HuH-7.5 (cell line): ENCODE results near the gene EVA1B.

ENCODE experiments used
- DNase-seq: peaks from one replicate; pipeline ENCODE4 v3.0.0; 2011; ENCODE audit warnings: low spot score

Gene EVA1B

DNA sequence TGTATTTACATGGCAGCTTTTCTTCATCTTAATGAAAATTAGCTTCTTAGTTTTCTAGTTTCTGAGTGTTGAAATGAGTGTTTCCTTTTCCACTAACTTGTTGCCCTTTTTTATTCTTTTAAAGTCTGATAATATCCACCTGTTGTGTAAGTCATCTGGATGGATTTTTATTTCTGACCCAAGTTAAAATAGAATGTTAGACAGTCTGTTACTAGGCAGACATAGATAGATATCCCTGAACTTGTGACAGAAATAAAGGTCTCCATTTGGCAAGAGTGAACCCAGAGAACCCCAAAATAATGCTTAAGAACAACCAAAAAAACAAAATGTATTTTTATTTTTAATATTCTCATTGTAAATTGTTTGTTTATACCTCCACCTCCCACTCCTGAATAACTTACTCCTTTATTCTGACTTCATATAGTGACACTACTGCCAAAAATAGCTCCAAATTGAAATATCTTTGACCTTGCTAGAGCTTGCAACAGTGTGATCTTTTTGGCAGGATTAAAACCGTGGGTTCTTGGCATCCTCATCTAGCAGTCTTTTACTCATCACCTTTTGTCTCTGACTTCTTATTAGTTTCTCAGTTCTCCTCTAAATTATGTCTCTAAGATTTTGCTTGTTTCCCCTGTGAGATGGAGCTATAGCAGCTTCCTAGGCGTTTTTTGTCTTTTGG, 44.2 kb downstream of the EVA1B start:
- DNase-seq, result no peak

DNA sequence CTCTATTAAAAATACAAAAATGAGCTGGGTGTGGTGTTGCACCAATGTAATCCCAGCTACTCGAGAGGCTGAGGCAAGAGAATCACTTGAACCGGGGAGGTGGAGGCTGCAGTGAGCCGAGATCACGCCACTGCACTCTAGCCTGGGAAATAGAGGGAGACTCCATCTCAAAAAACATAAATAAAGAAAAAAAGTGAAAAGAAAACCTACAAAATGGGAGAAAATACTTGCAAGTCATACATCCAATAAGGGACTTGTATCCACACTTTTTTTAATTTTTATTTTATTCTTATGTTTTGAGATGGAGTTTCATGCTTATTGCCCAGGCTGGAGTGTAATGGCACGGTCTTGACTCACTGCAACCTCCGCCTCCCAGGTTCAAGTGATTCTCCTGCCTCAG, 46.8 kb downstream of the EVA1B start:
- no peak for DNase-seq

DNA sequence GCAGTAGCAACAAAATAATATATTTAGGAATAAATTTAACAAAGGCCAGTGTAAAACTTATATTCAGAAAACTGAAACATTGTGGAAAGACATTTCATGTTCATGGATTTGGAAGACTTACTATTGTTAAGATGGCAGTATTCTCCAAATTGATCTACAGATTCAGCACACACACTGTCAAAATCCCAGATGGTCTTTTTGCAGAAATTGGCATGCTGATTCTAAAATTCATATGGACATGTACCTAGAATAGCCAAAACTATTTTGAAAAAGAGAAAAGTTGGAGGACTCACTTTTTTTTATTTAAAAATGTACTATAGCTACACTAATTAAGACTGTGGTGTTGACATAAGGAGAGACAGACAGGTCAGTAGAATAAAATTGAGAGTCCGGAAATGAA, 49.2 kb downstream of the EVA1B start:
- no peak for DNase-seq

DNA sequence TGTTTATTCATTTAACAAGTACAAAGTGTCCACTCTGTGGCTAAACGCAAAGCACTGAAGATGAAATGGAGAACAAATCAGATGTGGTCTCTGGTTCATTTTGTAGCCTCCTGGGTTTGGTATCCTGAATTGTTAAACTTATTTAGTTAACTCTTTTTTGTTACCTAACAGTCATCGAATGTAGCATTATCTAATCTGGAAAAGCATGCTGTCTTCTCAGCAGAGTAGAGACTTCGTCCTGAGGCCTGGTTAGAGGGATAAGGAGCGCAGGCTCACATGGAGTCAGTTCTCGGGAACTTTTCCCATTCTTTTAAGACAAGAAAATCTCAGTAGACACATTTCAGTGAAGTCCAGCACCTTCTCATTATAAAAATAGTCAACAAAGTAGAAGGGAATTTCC, 50.4 kb downstream of the EVA1B start:
- no peak for DNase-seq
